Measurements from ENCODE around the gene KDF1.

GRCh38 chr1:26976621-26977510 lies 16.6 kb upstream of the KDF1 start:
- TF ChIP-seq CTCF (IDR thresholded peaks at IDR 0.05) (no peak), POLR2A (IDR thresholded peaks at IDR 0.05) (no peak)
